Common myeloid progenitor, CD34-positive (primary cell): ENCODE data around the gene MYH9. TPM values are rescaled to one million over a fixed set of nuclear protein-coding genes. Genes with fewer than 3 reads are reported as not detected.

Experiments
- CTCF ChIA-PET: fragments of 350-600 bp; sonication (Branson Sonifier 250); formaldehyde crosslinking; loops from one replicate; lab custom pipeline; 2021; ENCODE audit warnings: antibody characterized with exemption; lab: Charles Lee
- POLR2A ChIA-PET: fragments of 350-600 bp; sonication (Branson Sonifier 250); formaldehyde crosslinking; loops from one replicate; lab custom pipeline; 2021; ENCODE audit warnings: antibody characterized with exemption; lab: Charles Lee
- DNase-seq, 3 donors: peaks; one replicate each; pipeline versions ENCODE4 v3.0.0 to v3.0.0-alpha.2; 2013
- H3K27ac ChIP-seq, 2 experiments: 1 replicate in 1 of 2; 2 replicates in 1 of 2; pipeline ENCODE4 v1.7.0; 2013; ENCODE audit warnings: inconsistent platforms in 2 of 2, low read length in 2 of 2, mild to moderate bottlenecking in 2 of 2, low read depth in 1 of 2, moderate library complexity in 1 of 2; ENCODE audit not compliant: severe bottlenecking in 2 of 2, insufficient read depth in 1 of 2, poor library complexity in 1 of 2
- H3K27me3 ChIP-seq, 5 experiments: replicated peaks in 2 of 5; 1 replicate in 3 of 5; 2 replicates in 2 of 5; pipeline versions ENCODE4 v1.6.1 to v1.7.0; 2013; ENCODE audit warnings: low read length in 4 of 5, mild to moderate bottlenecking in 2 of 5, moderate library complexity in 2 of 5, inconsistent platforms in 1 of 5; ENCODE audit not compliant: insufficient read depth in 5 of 5, control insufficient read depth in 4 of 5
- H3K36me3 ChIP-seq, 4 experiments: 1 replicate in 2 of 4; 2 replicates in 2 of 4; pipeline versions ENCODE4 v1.6.1 to v1.7.0; 2013; ENCODE audit warnings: low read length in 3 of 4, control low read depth in 1 of 4, mild to moderate bottlenecking in 1 of 4; ENCODE audit not compliant: control insufficient read depth in 4 of 4, insufficient read depth in 4 of 4
- H3K4me1 ChIP-seq, 4 experiments: 1 replicate in 3 of 4; 2 replicates in 1 of 4; pipeline versions ENCODE4 v1.6.1 to v1.7.1; 2013; ENCODE audit warnings: low read length in 3 of 4, mild to moderate bottlenecking in 3 of 4, control low read depth in 1 of 4, inconsistent platforms in 1 of 4, moderate library complexity in 1 of 4; ENCODE audit not compliant: control insufficient read depth in 4 of 4, insufficient read depth in 4 of 4; ENCODE audit errors: control extremely low read depth in 1 of 4
- H3K4me3 ChIP-seq, 7 experiments: 1 replicate in 4 of 7; 2 replicates in 3 of 7; pipeline versions ENCODE4 v1.5.1 to v1.7.0; 2013; ENCODE audit warnings: mild to moderate bottlenecking in 7 of 7, low read length in 6 of 7, moderate library complexity in 6 of 7, inconsistent platforms in 2 of 7, low read depth in 2 of 7, control low read depth in 1 of 7; ENCODE audit not compliant: insufficient read depth in 4 of 7, control insufficient read depth in 1 of 7; ENCODE audit errors: extremely low read depth in 1 of 7
- H3K9me3 ChIP-seq, 5 experiments: 1 replicate in 4 of 5; 2 replicates in 1 of 5; pipeline versions ENCODE4 v1.6.1 to v1.7.1; 2013; ENCODE audit warnings: low read length in 4 of 5, mild to moderate bottlenecking in 2 of 5, inconsistent platforms in 1 of 5, low read depth in 1 of 5, moderate library complexity in 1 of 5; ENCODE audit not compliant: control insufficient read depth in 4 of 5, insufficient read depth in 2 of 5; ENCODE audit errors: control extremely low read depth in 1 of 5
- WGBS: methylation state at CpG from one replicate; pipeline ENCODE4 v1.1.5; 2013; ENCODE audit not compliant: insufficient coverage; 5-methylcytosine and 5-hydroxymethylcytosine counted together
- polyA plus RNA-seq: library from polyadenylated mRNA; unstranded; fragments of 120-200 nt; gene quantifications from one replicate; pipeline ENCODE4 v1.2.1, GENCODE V29; 2013

MYH9 gene
- 163 TPM for polyA plus RNA-seq

GRCh38 chr22:36387959-36388726, at the start of gene MYH9:
TSS of gene MYH9 (minus strand) at chr22:36387967. CDS start at chr22:36349236, 38,731 bp downstream.
- Histone ChIP-seq H3K4me3 (peak within 1 kb of the TSS; percentile 81 to 99 (median 91)), H3K4me1 (peaks cover 5 to 58% (median 43%) of the 10 kb centered on the region in 4 experiments), H3K27ac (peak within 1 kb of the TSS; percentile 64 to 80), H3K27me3 (no peaks in the 10 kb centered on the region), H3K36me3 (peaks cover 0 to 2% (median 0%) of the 10 kb centered on the region in 4 experiments), H3K9me3 (no peaks in the 10 kb centered on the region)
- POLR2A ChIA-PET = interaction anchor here (0.7 to 2.6 kb wide), 11 partner anchors 8 to 82 kb away, joined by 3 to 11 read pairs (median 4); no protein-coding TSS in a partner anchor
- WGBS = 0% methylated on average over 12 of the region's 52 CpGs
- peak; percentile 99 to 100 (median 99) for DNase-seq
- CTCF ChIA-PET = interaction anchor here (0.7 to 1.9 kb wide), 3 partner anchors 10 to 82 kb away, joined by 3 to 8 read pairs (median 3); no protein-coding TSS in a partner anchor

- Histone ChIP-seq H3K4me3 (no peak overlapping the region), H3K27ac (no peak overlapping the region), H3K9me3 (no peaks in the 10 kb centered on the region), H3K36me3 (no peaks in the 10 kb centered on the region), H3K4me1 (peaks cover 0 to 38% (median 17%) of the 10 kb centered on the region in 4 experiments), H3K27me3 (no peaks in the 10 kb centered on the region)
- CTCF ChIA-PET = interaction anchor here (0.6 to 2.0 kb wide), 4 partner anchors 15 to 65 kb away, joined by 3 to 5 read pairs (median 4); no protein-coding TSS in a partner anchor
- DNase-seq = peak in 2 of 3 donors; percentile 63 to 73
- POLR2A ChIA-PET = no interaction called here
- WGBS = 12% methylated on average over 10 of the region's 16 CpGs
Observed at GRCh38 chr22:36435516-36436415, 48.0 kb upstream of the MYH9 start.

DNA sequence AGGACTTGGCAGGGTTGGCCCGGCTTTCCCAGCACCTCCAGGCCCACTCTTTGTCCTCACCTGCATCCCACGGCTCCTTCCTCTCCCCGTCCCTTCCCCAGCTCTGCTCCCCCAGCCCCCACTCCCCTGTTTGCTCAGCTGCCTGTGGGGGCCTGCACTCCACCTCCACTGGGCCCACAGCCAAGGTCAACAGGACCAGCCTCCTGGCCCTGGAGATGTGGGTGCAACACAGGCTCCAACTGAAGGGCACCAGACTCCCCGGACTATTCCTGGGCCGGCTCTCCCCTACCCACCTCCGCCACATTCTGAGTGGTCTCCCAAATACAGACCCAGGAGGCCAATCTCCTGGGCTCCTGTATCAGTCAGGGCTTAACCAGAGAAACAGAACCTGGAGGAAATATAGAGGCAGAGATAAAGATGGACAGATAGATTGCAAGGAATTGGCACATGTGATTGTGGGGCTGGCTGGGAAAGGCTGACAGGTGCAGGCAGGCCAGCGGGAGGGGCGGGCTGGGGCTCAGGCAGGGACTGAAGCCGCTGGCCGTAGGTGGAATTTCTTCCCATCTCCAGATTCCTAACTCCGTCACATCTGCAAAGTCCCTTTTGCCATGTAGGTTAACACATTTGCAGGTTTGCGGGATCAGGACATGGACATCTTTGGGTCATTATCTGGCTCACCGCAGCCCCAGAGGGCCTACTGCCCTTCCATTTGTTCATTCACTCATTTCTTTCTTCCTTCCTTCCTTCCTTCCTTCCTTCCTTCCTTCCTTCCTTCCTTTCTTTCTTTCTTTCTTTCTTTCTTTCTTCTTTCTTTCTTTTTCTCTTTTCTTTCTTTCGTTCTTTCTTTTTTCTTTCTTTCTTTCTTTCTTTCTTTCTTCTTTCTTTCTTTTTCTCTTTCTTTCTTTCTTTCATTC, 45.8 kb upstream of the MYH9 start:
- DNase-seq = no peak

DNA sequence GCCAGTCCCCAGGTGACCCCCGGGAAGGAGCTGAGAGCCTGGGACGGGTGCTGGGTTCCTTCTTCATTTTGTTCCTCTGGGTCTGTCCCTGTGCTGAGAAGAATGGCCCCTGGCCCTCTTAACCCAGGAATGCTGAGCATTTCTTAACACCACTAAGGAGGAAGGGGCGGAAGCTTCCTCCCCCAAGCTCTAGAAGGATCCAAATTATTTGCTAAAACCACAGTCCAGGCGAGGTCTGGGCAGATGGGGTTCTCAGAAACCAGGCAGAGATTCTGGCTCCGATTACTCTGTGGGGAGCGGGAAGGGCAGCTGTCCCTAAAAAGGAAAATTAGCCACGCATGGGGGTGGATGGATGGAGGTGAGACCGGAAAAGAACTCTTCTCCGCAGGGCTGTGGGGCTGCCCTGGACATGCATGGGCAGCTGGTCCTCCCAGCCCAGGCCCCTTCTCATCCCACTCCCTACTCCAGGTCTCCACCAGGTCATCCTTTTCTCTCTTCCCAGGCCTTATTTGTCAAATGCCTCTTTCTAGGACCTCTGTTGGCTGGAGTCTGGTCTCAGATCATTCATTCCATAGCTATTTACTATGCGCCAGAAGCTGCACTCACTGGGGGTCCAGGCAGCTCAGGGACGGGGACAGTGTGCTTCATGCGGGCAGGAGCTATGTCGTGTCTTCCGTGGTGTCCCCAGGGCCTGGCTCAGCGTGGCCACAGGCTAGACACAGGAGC, 45.0 kb upstream of the MYH9 start:
- no peaks in the 10 kb centered on the region for H3K9me3 ChIP-seq
- 92% methylated on average over 11 of the region's 15 CpGs for WGBS
- no peak for DNase-seq
- ChIA-PET POLR2A (interaction anchor here (0.9 kb wide), 1 partner anchor 21 kb away, joined by 3 read pairs; no protein-coding TSS in a partner anchor), CTCF (interaction anchor here (1.3 to 1.6 kb wide), 2 partner anchors 10 to 36 kb away, joined by 3 to 6 read pairs; no protein-coding TSS in a partner anchor)
- no peak overlapping the region for H3K27ac ChIP-seq
- no peaks in the 10 kb centered on the region for H3K36me3 ChIP-seq
- H3K4me1 ChIP-seq = peaks cover 0 to 32% (median 17%) of the 10 kb centered on the region in 4 experiments
- H3K27me3 ChIP-seq = no peaks in the 10 kb centered on the region
- no peak overlapping the region for H3K4me3 ChIP-seq

More for the DNA sequence above, 45.8 kb upstream of the MYH9 start:
- Histone ChIP-seq H3K27me3 (no peaks in the 10 kb centered on the region), H3K4me1 (peaks cover 0 to 32% (median 17%) of the 10 kb centered on the region in 4 experiments), H3K4me3 (no peak overlapping the region), H3K9me3 (no peaks in the 10 kb centered on the region), H3K27ac (no peak overlapping the region), H3K36me3 (no peaks in the 10 kb centered on the region)
- POLR2A ChIA-PET = no interaction called here
- CTCF ChIA-PET = interaction anchor here (1.3 to 1.6 kb wide), 2 partner anchors 11 to 35 kb away, joined by 3 to 6 read pairs; no protein-coding TSS in a partner anchor
- WGBS = 80% methylated on average over 10 of the region's 14 CpGs

- Histone ChIP-seq H3K27me3 (no peaks in the 10 kb centered on the region), H3K36me3 (no peaks in the 10 kb centered on the region), H3K27ac (no peak overlapping the region), H3K4me3 (no peak overlapping the region), H3K9me3 (no peaks in the 10 kb centered on the region), H3K4me1 (peaks cover 0 to 32% (median 17%) of the 10 kb centered on the region in 4 experiments)
- WGBS = 98% methylated on average over 9 of the region's 9 CpGs
- CTCF ChIA-PET = interaction anchor here (1.3 to 1.6 kb wide), 2 partner anchors 9 to 37 kb away, joined by 3 to 6 read pairs; no protein-coding TSS in a partner anchor
- DNase-seq = no peak
- POLR2A ChIA-PET = interaction anchor here (0.5 to 0.9 kb wide), 2 partner anchors 22 to 59 kb away, joined by 3 read pairs; no protein-coding TSS in a partner anchor
Observed at GRCh38 chr22:36431977-36432376, 44.2 kb upstream of the MYH9 start.
